ENCODE data around the gene DEFB132.
"Not testable (repeated sequence)": the region's sequence is repeated elsewhere in the genome, so short reads cannot be mapped to it uniquely, and the experiment has no call there.

Gene DEFB132

GRCh38 chr20:257419-257818 lies at the start of gene DEFB132:
Gene DEFB132 (plus strand): TSS chr20:257724. CDS start chr20:257779, 55 bp downstream.
- DNase-seq = no peak

- DNase-seq = peak in 2 of 56 donors; percentile 1 to 7
Observed at GRCh38 chr20:208942-209566, 48.5 kb upstream of the DEFB132 start.

GRCh38 chr20:210809-211502 lies 46.6 kb upstream of the DEFB132 start:
- no peak for DNase-seq

DNA sequence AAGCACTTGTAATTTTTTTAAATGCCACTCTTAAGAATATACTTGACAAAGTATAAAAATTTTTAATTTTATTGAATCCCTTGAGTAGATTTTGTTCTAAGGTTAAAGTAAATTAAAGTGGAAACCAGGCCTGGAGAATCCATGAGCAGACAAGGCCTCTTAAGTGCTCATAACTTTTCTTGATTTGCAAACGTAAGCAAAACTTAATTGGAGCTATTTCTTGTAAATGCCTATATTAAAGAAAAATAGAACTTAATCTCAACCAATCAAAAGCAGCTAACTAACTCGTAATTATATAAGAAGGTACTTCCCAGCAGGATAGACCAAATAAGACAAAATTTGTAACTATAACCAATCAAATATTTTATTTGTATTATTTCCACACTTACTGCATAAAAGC lies 43.1 kb upstream of the DEFB132 start:
- no peak for DNase-seq

DNA sequence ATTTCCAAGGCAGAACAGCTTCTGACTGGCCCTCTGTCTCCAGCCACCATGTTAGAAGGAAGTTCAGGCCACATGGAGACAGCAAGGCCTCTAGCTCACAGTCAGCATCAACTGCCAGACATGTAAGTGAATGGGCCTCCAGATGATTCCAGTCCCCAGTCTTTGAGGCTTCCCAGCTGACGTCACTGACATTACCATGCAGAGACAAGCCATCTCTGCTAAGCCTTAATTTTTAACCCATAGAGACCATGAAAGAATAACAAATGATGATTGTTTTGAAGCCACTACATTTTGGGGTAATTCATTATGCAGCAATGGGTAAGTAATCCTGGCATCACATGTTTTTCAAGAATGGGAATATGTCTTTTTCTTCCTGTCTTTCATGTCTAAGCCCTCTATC lies 41.7 kb upstream of the DEFB132 start:
- no peak for DNase-seq

- no peak for DNase-seq
Observed at GRCh38 chr20:217266-217665, 40.3 kb upstream of the DEFB132 start.

DNA sequence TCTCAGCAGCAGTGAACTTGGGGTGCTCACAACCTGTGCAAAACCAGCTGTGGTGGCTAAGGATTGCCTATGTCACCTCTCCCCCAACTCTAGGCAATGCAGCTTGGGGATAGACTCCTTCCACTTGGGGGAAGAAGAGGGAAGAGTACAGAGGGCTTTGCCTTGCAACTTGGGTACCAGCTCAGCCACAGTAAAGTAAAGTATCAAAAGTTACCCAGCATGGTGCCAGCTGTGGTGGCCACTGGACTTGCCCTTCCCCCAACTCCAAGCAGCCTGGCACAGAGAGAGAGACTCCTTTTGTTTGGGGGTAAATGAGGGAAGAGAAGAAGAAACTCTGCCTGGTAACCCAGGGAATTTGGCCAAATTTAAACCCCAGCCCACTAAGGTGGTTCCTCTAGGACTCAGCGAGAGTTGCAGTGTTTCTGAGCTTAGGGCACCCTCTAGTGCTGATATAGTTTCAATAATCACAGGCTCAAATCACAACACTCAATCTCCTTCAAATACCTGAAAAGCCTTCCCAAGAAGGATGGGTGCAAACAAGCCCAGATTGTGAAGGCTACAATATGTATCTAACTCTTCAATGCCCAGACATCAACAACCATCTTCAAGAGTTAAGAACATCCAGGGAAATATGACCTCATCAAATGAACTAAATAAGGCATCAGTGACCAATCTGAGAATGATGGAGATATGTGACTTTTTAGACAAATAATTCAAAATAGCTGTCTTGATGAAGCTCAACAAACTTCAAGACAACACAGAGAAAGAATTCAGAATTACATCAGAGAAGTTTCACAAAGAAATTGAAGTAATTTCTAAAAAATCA lies 38.0 kb upstream of the DEFB132 start:
- DNase-seq = no peak

- DNase-seq = no peak
Observed at GRCh38 chr20:221258-221830, 36.2 kb upstream of the DEFB132 start.

DNA sequence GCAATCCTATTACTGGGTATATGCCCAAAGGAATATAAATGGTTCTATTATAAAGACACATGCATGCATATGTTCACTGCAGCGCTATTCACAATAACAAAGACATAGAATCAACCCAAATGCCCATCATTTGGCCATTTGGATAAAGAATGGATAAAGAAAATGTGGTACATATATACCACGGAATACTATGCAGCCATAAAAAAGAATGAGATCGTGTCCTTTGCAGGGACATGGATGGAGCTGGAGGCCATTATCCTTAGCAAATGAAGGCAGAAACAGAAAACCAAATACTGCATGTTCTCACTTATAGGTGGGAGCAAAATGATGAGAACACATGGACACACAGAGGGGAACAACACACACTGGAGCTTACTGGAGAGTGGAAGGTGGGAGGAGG lies 31.6 kb upstream of the DEFB132 start:
- DNase-seq = not testable (repeated sequence)

DNA sequence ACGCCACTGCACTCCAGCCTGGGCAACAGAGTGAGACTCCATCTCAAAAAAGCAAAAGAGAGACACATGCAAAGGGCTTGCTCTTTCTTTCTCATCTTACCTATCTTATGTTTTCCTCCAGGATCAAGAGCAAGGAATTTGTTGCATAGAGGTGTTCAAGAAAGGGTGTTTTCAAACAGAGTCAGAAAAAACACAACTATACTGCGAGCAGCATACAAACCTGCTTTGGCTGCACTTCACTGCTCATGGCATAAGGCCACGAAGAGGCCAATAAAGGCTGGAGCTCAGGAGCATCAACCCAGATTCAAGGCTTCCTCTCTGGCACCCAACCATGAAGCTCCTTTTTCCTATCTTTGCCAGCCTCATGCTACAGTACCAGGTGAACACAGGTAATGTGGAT lies 30.6 kb upstream of the DEFB132 start, which contains the start of gene DEFB129:
Gene DEFB129 (plus strand): TSS at position 301 of the 400 bp plus-strand sequence. CDS start 31 bp downstream, at position 332.
- no peak for DNase-seq

- no peak for DNase-seq
Observed at GRCh38 chr20:227439-228105, 30.0 kb upstream of the DEFB132 start.

- DNase-seq = peak in 7 of 56 donors; percentile 1 to 7 (median 5)
Observed at GRCh38 chr20:235891-236290, 21.6 kb upstream of the DEFB132 start.

- peak in 10 of 56 donors; percentile 1 to 33 (median 3) for DNase-seq
Observed at GRCh38 chr20:237489-237888, 20.0 kb upstream of the DEFB132 start.

- DNase-seq = no peak
Observed at GRCh38 chr20:237929-238328, 19.6 kb upstream of the DEFB132 start.

- DNase-seq = no peak
Observed at GRCh38 chr20:242905-243304, 14.6 kb upstream of the DEFB132 start.

DNA sequence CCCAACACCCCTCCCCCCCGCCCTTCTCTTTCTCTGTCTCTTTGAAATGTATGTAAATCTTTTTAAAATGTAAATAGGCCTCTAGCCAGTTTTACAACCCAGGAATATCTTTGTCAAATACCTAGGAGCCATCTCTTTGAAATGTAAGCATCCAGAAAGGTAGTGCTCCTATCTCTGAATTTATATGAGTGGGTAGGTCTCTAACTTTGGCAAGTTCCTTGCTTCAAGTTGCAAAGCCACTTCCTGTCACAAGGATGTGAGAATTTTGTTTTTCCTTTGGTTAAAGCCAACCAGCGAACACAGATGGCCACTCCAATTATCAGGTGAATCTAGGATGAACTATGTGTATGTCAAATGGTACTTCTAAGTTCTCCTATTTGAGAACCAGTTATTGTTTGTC lies 6.2 kb upstream of the DEFB132 start:
- no peak for DNase-seq

DNA sequence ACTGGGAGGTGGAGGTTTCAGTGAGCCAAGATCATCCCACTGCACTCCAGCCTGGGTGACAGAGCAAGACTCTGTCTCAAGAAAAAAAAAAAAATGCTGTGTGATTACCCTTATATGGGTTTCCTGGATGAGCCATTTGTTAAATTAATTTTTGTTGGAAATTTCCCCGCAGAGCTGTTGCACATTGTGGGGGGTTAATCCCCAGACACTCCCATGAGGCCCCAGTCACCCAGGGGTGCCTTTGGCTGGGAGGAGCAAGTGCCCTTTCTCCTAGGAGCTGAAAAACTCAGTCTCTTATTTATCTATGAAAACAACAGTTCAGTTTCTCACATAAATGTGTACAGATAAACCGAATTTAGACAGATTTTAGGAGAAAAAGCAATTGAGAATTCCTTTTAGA lies 4.7 kb upstream of the DEFB132 start:
- no peak for DNase-seq

DNA sequence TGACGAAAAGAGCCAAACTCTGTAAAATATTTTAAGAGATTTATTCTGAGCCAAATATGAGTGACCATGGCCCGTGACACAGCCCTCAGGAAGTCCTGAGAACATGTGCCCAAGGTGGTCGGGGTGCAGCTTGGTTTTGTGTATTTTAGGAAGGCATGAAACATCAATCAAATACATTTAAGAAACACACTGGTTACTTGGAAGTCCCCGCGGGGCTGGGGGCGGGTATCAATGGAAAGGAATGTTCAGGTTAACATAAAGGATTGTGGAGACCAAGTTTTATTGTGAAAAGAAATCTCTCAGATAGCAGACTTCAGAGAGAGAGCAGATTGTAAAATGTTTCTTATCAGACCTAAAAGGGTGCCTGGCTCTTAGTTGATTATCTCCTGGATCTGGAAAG lies 4.1 kb upstream of the DEFB132 start:
- not testable (repeated sequence) for DNase-seq

GRCh38 chr20:258269-258858 lies 840 bp downstream of the DEFB132 start:
- DNase-seq = no peak

DNA sequence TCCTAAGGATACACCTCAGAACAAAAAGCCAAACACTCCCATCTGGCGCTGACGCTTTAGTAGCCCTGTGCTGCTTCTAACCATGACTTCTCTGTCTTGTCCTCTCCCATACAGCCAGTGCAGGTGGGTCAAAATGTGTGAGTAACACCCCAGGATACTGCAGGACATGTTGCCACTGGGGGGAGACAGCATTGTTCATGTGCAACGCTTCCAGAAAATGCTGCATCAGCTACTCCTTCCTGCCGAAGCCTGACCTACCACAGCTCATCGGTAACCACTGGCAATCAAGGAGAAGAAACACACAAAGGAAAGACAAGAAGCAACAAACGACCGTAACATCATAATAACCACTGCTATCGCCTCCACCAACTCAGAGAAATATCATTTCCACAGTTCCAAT lies 1.4 kb downstream of the DEFB132 start:
- peak in 1 of 56 donors; percentile 10 for DNase-seq

DNA sequence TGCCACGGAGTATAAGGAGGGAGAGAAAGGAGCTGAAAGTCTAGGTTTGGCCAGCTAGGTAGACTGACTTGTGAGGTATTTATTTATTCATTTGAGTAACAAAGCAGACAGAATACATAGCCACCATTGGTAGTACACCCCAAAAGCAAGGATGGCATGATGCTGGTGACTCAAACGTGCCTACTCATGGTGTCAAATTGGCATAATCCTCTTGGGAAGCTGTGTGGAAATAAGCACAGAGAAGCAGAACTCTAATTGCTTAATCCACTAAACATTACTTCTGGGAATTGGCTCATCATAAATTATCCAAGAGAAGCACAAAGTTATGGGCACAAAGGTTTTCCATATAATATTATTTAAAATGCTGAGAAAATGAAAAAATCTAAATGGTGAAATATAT lies 2.5 kb downstream of the DEFB132 start:
- DNase-seq = no peak

All from amygdala (tissue), 56 donors.